Activated CD8-positive, alpha-beta memory T cell treated with anti-CD3 and anti-CD28 coated beads for 48 hours (primary cell): Measurements from ENCODE around the gene CRACDL.

Source experiments
- DNase-seq, 3 experiments: peaks; one replicate each; pipeline ENCODE4 v3.0.0-alpha.2; 2020; ENCODE audit warnings: low read depth in 2 of 3, low spot score in 2 of 3

CRACDL gene

DNA sequence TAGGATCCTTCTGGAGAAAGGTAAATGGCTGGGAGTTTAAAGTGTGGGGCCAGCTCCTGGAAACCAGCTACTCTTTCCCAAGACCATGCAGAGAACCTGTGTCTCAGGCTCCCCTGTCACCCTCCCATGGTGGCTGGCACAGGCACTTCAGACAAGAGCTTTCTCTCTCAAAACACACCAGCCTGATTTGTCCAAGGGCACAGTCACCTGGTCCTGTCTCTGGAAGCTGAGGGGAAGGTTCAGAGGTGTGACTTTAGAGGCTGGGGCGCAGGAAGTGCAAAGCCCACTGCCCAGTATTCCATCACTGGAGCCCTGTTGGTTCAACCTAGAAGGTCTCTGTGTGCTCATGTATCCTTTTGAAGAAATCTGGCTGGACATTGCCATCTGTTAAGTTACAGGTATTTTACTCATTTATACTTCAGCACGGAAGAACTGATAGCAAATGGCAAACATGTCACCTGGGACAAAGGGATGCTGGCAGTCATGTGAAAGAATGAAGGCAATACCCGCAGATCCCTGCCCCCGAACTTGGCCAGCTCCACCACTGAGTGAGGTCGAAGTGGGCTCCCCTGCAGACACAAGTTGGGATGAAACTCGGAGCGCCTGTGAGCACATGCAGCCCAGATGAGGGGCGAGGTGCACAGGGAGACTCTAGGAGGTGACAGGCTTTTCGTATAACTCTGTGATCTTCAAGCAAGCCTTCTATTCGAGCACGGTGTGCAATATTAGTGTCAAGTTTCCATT, 108.2 kb downstream of the CRACDL start:
- no peak for DNase-seq

GRCh38 chr2:98826856-98827255, 109.2 kb downstream of the CRACDL start:
- DNase-seq: no peak

DNA sequence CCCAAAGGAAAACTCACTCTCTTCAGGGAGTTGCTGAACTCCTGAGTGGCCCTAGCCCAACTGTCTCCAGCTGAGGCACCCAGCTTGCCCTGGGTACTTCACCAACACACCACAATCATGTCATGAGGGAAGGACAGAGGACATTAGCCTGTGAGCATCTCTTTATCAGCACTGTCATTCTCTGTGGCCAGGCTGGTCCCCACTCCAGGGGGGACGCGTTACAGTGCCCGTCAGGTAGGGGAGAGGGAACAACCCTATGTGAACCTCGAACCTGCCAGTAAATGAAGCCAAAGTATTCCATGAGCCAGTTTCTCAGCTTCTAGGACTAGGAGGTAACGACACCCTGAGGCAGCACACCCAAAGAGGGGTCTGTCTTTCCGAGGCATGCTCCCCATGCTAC, 110.2 kb downstream of the CRACDL start:
- no peak for DNase-seq

DNA sequence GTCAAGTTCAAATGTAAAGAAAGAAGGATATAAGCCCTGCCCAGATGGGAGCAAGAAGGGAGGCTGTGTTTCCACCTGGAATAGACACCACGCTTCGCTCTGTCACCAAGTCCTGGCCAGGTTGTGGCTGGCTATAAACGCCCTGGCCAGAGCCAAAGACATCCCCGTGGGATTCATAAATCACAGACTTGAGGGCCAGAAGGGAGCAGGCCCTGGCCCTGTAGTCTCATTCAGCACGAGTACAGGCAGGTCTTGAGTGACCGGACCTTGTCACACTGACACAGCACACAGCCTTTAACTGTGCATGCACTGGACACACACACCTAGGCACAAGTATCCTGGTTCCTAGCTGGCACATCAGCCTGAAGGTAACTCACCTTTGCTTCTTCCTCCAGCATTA, 110.6 kb downstream of the CRACDL start:
- DNase-seq: no peak

DNA sequence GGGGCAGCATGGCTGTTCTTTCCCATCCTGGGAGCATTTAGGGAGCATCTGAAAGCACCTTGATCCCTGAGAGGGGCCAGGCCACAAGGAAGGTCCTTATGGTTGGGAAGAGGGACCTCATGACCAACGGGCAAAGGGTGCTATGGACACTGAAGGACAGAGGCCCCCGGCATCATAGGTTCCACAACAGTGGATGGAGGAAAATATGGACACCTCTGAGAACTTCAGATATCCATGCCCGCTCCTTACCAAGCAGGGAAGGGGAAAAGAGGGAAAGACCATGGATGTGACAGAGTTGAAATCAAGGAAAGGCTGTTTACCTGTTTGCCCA, 111.0 kb downstream of the CRACDL start:
- no peak for DNase-seq

DNA sequence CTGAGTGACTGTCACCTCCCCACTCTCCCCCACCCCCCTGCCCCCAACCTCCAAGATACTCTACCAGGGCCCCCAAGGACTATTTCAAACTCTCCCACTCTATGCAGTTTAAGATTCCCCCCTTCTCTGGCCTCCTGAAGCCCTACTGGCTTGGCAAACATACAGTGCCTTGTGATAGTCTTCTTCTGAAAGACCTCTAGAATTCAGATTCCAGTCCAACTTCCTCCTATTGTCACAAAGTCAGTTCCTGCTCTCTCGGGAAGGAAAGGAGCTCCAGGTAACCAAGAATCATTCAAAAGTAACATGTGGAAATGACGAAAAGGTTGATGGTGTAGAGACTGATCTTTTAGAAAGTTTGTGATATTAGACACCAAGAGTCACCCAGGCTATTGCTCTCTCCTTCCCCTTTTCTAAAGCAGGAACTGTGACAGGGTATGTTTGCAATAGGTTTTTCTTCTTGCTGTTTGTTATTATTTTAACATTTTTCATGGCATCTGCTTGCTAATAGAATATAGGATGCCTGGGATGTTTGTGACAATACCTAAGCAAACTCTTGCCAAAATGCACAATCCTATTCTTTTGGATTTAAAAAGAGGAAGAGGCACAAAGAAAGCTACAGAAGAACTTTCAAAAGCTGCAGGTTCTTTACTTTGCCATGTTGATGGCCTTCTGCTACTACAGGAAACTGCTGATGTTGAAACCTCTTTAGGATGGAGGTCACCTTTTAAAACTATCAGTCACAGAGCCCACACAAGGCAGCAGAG, 111.6 kb downstream of the CRACDL start:
- DNase-seq: no peak

GRCh38 chr2:98823196-98824170, 112.5 kb downstream of the CRACDL start:
- DNase-seq: no peak

- peak in 1 of 3 experiments; percentile 36 for DNase-seq
Measured at GRCh38 chr2:98822301-98823164, 113.5 kb downstream of the CRACDL start.

- no peak for DNase-seq
Measured at GRCh38 chr2:98821629-98822135, 114.3 kb downstream of the CRACDL start.

DNA sequence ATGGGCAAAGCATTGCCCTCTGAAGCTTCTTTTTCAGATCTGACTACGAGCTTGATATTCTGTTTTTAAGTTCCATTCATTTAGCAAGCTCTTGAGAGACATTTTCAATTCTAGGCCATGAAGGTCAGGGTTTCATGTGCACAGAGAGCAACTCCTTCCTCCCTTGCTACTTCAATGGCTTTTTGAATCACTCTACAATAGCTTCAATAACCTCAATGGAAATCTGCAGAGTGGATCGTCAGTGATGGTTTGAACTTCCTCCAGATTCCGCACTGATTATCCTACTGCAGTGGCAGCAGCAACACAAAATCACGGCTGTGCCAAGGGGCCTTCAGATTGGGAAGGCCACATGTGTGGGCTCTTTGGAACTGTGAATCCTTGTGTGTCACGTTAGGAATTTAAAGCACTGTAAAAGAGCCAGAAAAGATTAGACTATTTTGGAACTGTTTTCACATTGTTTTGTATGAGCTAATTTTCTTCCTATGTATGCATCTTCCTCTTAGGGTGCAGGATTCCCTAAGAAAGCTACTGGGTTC, 116.7 kb downstream of the CRACDL start:
- DNase-seq: no peak

DNA sequence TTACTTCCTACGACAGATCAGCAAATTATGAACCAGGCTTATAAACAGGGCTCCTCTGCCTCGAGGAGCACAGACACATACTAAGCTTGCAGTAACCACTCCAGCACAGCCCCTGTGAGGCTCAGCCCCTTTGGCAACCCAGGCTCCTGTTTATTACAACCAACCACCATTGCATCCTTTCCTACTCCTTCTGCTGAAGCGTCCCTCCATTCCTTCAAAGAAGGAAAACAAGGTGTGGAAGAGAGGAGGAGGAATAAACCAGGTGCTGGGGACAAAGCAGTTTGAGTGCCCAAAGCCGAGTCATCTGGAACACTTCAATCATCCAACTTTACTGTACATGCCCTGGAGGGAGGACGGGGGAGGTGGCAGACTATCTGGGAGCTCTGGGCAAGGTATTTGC, 117.9 kb downstream of the CRACDL start:
- no peak for DNase-seq

GRCh38 chr2:98816281-98816680, 119.7 kb downstream of the CRACDL start:
- DNase-seq: no peak

DNA sequence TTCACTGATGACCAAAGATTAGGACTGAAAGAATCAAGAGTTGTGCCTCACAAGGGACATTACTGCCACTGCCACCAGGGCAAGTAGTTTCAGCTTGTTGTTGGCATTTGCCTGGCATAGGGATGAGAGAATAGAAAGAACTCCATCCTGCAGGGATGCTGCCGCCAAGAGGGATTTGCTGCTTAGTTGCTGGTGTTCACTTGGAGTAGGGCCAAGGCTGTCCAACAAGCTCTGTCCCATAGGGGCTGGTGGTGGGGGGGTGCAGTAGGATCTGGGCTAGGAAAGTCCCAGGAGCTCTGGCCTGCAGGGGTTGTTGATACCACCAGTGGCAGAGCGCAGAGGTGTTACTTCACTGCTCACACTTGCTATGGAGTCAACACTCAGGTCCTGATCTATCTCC, 120.2 kb downstream of the CRACDL start:
- no peak for DNase-seq

- DNase-seq: no peak
Measured at GRCh38 chr2:98811766-98812165, 124.3 kb downstream of the CRACDL start.

DNA sequence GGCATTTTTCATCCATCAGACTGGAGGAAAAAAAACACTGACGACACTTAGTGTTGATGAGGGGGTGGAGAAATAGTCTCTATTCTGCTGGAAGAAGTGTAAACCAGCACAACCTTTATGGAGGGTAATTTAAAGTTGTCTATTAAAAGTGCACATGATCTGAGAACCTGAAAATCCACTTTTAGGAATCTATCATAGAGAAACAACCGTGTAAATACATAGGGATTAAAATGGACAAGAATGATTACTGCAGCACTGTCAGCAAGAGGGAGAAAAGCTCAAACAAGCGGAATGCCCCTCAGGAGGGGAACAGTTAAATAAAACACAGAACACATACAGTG, 125.5 kb downstream of the CRACDL start:
- no peak for DNase-seq

- no peak for DNase-seq
Measured at GRCh38 chr2:98809878-98810587, 126.0 kb downstream of the CRACDL start.

GRCh38 chr2:98809116-98809515, 126.9 kb downstream of the CRACDL start:
- DNase-seq: no peak

- DNase-seq: no peak
Measured at GRCh38 chr2:98808546-98808945, 127.5 kb downstream of the CRACDL start.

DNA sequence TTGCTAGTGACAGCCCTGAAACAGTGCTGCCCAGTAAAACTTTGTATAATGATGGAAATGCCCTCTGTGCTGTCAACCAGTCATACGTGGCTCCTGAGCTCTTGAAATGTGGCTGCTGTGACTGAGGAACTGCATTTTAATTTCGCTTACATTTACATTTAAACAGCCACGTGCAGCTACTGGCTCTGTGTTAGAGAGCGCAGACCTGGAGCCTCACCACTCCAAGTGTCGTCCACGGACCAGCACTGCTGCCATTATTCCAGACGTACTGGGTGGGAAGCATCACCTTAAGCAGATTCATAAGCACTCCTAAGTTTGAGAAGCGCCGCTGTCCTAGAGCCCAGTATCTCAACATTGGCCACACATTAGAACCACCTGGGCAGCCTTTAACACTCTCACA, 128.1 kb downstream of the CRACDL start:
- no peak for DNase-seq

- DNase-seq: no peak
Measured at GRCh38 chr2:98807221-98807620, 128.8 kb downstream of the CRACDL start.
